GM19467 (cell line): ENCODE results near the gene UBQLN1.
A peak's percentile ranks its signal among the peaks of the same experiment; 100 is the strongest.
"Not testable (repeated sequence)": the region's sequence is repeated elsewhere in the genome, so short reads cannot be mapped to it uniquely, and the experiment has no call there.

Experiments used
- ATAC-seq: cut with Tn5 transposase; IDR thresholded peaks from one replicate; pipeline ENCODE4 v1.9.1; 2021; ENCODE audit warnings: mild to moderate bottlenecking, moderate library complexity; ENCODE audit not compliant: unreplicated experiment

The UBQLN1 gene

DNA sequence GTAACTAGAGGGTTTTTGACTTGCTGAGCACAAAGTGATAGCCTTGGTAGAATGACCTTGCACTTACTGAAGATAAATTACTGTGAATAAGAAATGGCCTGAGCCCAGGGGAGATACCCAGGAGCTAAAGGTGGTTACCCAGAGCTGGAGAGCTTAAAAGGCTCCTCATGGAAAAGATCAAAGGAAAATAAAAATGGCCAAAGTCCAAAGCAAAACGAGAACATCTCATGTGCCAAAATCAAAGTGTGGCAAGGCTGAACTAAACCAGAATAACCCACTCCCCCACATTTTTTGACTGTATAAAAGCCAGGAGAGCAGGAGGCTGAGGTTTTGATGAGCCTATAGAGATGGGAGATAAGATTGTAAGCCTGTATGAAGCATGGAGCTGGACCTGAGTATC is 70.4 kb downstream of the UBQLN1 start:
- ATAC-seq: no peak

DNA sequence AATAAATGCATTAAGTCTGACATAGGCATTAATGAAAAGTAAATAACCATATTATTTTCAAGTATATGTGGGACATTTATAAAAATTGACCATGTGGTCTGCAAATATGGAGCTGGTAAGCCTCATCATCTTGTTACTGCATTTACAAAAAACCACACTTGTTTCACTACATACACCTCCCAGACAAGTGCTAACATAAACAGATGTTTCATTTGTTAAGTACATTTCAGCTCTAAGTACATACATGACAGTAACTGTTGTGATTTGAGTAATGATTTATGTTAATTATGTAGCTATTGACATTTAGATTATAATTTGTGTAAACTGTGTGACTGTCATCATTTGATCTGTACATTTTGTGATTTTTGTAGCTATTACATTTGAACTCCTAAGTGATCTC is 70.9 kb downstream of the UBQLN1 start:
- ATAC-seq: no peak

DNA sequence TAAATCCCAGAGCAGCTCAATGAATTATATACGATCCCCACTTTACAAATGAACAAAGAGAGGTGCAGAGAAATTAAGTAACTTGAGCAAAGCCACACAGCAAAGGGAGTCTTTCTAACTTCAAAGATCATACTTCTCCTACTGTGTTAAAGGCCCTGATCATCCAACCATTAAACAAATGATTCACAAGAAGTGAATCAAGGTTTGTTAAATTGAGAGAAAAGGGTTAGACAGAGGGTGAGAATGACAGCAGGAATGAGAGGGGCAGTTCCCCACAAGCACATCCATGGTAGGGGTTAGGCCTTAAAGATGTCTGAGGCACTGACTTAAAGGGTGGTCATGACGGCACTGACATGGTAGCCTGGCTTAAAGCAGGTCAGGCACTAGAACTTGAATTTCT is 74.1 kb downstream of the UBQLN1 start:
- ATAC-seq: no peak

DNA sequence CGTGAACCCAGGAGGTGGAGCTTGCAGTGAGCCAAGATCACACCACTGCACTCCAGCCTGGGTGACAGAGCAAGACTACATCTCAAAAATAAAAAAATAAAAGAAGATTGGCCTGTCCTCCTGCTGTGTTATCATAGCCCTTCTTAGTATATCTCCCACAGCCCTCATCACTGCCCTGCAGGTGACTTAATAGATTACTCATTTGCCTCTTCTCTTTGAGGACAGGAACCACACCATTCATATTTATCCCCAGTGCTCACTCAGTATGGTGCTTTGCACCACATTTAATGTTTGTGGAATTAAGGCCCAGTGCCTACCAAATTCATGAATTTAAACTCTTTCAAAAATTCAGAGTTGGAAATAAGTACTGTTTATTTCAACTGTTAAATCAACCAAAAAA is 74.5 kb downstream of the UBQLN1 start:
- ATAC-seq: peak; percentile 52

DNA sequence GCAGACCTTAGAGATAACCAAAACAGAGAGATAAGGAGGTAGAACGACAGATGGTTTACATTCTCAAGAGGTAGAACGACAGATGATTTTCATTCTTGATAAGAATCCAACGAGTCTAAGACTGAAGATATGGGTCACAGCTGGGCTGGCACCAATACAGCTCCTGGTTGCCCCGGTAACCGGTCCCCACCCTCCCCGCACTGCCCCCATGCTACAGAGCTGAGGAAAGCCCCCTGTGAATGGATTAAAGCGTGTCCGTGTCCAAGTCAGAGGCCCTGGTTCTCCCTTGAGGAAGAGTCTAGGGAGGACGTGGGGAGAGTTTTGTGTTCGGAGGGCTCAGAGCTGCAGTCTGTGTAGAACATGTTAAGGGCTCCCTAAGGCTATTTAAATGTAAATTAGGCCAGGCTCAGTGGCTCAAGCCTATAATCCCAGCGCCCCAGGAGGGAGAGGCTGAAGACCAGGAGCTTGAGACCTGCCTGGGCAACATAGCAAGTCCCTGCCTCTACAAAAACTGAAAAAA is 76.8 kb downstream of the UBQLN1 start:
- no peak for ATAC-seq

DNA sequence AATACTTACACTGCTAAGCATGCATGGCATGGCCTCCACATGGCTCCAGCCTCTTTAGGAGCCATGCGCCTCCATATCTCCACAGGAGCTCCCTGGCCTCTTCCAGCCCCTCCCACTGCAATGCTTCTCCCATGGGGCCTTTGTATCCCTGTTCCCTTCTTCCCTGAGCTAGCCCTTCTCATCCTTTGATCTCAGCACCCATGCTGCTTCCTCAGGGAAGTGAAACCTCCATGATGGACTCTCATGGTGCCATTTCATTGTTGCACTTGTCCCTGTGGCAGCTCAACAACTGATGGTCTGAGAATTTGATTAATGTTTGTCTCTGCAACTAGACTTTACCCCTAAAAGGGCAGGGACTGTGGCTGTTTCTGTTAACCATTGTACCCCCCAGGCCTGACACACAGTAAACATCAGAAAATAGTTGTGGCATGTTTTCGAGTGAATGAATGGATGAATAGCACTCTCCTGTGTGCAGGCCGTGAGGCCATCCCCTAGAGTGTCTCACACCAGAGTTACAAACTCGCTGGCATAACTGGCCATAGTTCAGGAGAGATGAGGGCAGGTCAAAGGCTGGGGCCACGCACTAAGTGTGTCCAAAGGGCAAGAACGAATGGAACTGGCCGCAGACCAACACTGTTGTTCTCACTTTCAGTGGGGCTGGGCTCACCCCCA is 78.2 kb downstream of the UBQLN1 start:
- no peak for ATAC-seq

DNA sequence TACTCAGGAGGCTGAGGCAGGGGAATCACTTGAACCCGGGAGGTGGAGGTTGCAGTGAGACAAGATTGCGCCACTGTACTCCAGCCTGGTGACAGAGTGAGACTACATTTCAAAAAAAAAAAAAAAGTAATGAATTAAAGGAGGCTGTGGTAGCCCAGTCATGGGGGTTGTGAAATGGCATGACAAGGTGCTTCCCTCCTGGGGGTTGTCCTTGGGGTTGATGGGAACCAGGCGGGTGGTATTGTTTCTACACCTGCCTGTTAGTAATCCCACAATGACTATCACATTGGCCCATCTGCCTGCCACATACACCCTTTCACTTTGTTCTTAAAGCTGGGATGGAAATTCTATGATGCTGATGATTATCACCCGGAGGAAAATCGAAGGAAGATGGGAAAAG is 79.2 kb downstream of the UBQLN1 start:
- no peak for ATAC-seq

DNA sequence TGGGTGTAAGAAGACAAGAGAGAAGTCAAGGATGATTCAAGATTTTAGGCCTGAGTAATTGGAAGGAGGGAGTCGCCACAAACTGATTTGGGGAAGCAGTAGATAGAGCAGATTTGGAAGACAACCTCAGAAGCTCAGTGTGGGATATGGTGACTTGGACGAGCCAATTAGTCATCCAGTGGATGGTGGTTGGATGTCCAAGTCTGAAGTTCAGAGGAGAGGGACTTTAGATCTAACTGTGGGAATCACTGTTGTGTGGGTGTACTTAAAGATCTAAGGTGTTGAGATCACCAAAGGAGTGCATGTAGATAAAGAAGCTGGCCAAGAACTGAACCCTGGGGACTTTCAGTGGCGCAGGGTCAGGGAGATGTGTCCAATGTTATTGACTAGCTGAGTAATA is 82.6 kb downstream of the UBQLN1 start:
- ATAC-seq: no peak

DNA sequence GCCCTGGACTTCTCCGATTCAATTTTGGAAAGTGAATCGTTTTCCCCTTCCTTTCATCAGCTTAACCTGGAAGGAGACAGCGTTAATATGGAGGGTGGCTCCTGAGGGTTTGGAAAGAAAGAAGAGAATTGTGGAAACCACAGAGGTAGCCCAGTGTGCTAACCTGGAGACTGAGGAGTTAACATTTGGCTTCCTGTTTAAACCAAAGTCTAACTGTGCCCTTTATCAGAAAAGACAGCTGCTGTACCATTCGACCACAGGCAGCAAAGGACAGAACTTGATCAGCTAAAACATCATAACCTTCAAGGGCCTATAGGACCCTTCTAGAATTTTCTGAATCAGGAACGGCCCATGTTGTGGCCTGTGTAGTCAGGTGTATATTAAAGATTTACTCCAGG is 84.1 kb downstream of the UBQLN1 start:
- ATAC-seq: peak; percentile 21

DNA sequence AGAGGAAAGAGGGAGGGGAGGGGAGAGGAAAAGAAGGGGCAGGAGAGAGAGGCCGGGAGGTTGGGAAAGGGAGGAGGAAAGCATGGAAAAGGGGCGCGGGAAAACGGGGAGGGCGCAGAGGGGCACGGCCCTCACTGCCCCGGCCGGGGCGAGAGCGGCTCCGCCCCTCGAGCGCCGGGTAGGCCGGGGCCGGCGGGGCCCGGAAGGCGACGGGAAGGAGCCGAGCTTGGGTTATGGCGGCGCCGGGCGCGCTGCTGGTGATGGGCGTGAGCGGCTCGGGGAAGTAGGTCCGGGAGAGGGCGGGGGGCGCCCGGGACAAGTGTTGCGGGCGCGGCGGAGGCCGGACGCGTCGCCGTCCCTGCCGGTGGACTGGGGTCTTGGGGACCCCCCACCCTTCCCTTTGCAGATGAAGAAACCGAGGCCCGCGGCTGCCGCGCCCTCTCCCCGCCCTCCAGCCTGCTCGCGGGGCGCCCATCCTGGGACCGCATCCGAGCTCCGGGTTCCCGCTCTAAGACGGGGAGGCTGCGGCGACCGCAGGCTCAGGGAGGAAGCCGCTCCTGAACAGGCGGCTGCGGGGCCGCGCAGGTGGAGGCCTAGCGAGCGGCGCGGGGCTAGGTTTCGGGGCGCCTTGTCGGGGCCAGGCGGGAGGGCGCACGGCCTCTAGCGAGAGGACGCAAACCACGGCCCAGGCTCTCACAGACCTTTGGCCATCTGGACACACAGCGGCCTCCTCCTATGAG is 84.6 kb downstream of the UBQLN1 start, which contains the start of gene IDNK:
Gene IDNK, plus strand, starts transcription at position 205 of the 740 bp plus-strand sequence. Its CDS starts 29 bp downstream, at position 234.
- ATAC-seq: peak; percentile 76

DNA sequence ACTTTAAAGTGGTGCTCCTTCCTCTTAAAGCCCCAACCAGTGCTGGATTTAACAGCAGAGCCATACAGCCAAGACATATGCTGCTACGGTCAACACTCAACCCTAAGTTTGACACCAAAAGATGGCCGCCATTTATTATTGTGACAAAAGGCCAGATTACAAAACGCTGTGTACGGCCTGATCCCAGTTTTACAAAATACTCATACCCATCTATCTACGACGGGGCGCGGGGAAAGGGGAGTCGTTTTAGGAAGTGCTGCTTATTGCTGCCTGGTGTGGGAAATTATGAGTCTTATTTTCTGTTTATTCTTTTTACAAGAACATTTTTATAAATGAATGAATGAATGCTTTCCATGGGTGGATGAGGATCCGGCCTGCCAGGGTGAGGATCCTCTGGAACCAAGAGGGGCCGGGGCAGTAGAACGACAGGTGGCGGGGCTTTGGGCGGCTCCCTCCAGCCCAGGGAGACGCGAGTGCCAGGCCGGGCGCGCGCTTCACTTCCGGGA is 85.3 kb downstream of the UBQLN1 start:
- ATAC-seq: peak; percentile 42

DNA sequence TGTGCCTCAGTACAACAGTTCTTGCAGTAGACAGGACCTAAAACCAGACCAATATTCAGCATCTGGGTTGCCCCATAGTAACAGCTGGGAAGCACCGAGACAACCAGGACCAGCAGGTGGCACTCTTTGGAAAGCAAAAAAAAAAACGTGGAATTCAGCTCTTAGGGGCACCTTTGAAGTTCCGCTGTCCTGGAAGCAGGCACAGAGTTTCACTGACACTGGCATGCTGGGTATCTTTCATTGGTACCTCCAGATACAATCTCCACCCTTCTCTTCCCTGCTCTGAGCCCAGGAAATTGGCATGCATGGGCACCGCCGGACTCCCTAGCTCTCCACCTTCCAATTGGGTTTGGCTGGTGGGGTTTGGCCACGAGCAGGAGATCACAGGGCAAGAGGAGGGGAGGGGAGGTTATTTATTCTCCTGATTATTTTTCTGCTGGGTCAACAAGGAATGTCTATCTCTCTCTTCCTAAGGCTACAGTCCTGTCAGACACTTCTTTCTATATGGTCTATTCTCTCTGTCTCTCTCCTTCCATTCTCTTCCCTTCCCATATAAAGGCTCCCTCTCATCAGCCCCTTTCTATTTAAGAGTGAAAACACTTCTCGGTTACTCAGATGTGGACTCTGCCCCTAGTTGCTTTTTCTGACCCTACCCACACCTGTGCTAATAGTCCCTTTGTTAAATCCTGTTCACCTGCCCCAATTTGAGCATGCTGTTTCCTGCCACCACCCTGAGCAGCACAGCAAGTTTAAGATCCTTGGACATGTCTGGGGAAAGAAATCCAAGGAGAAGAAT is 86.7 kb downstream of the UBQLN1 start:
- ATAC-seq: no peak

DNA sequence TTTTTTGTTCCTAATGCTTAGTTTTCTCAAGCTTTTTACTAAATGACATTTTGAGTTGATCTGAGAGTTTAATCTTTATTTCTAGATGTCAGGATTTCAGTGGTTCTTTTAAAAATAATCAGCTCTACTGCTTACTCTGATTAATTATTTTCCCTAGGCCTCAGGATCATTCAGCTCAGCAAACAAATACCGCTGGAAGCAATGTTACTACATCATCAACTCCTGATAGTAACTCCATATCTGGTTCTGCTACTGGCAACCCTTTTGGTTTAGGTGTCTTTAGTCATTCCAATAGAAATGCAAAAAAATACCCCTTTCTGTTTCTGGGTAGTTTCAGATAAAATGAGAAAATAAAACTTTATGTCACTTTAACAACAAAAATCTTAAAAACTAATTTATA is 90.5 kb downstream of the UBQLN1 start:
- ATAC-seq: no peak

DNA sequence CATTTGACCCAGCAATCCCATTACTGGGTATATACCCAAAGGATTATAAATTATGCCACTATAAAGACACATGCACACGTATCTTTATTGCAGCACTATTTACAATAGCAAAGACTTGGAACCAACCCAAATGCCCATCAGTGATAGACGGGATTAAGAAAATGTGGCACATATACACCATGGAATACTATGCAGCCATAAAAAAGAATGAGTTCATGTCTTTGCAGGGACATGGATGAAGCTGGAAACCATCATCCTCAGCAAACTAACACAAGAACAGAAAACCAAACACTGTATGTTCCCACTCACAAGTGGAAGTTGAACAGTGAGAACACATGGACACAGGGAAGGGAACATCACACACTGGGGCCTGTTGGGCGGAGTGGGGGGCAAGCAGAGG is 94.5 kb downstream of the UBQLN1 start:
- ATAC-seq: not testable (repeated sequence)
